HEK293T (cell line): ENCODE measurements around the gene FMO1.

Experiments used
- CTCF ChIA-PET: fragments of 350-600 bp; formaldehyde crosslinking; extraction: SDS; loops from one replicate; lab custom pipeline; 2021; ENCODE audit warnings: antibody characterized with exemption, inconsistent platforms; lab: Yijun Ruan, JAX
- POLR2A ChIA-PET: fragments of 350-600 bp; formaldehyde crosslinking; extraction: SDS; loops from one replicate; lab custom pipeline; 2020; ENCODE audit warnings: antibody characterized with exemption, inconsistent platforms; lab: Yijun Ruan, JAX
- DNase-seq: peaks from one replicate; pipeline ENCODE4 v3.0.0; 2012; ENCODE audit warnings: mixed read lengths; ENCODE audit errors: extremely low spot score
- ARNT ChIP-seq: fragments of 450-650 bp; IDR thresholded peaks from 2 replicates; pipeline ENCODE4 v1.6.1; 2017; ENCODE audit warnings: mild to moderate bottlenecking
- BHLHE40 ChIP-seq: fragments of 450-650 bp; IDR thresholded peaks from 2 replicates; pipeline ENCODE4 v1.6.1; 2016; ENCODE audit warnings: mild to moderate bottlenecking, moderate library complexity, borderline replicate concordance
- CTBP1 ChIP-seq: fragments of 450-650 bp; IDR thresholded peaks from 2 replicates; pipeline ENCODE4 v1.6.1; 2016; ENCODE audit warnings: borderline replicate concordance
- ELF4 ChIP-seq: fragments of 450-650 bp; IDR thresholded peaks from 2 replicates; pipeline ENCODE4 v1.6.1; 2017; ENCODE audit warnings: antibody characterized with exemption
- FOXA1 ChIP-seq: fragments of 450-650 bp; IDR thresholded peaks from 2 replicates; pipeline ENCODE4 v1.6.1; 2016; ENCODE audit warnings: mild to moderate bottlenecking
- FOXK2 ChIP-seq: fragments of 450-650 bp; IDR thresholded peaks from 2 replicates; pipeline ENCODE4 v1.6.1; 2016; ENCODE audit warnings: mild to moderate bottlenecking
- FOXM1 ChIP-seq: fragments of 450-650 bp; IDR thresholded peaks from 2 replicates; pipeline ENCODE4 v1.6.1; 2017; ENCODE audit warnings: mild to moderate bottlenecking, borderline replicate concordance
- HDGF ChIP-seq: fragments of 450-650 bp; IDR thresholded peaks from 2 replicates; pipeline ENCODE4 v1.6.1; 2017; ENCODE audit warnings: antibody characterized with exemption, borderline replicate concordance
- L3MBTL2 ChIP-seq: fragments of 450-650 bp; conservative IDR thresholded peaks from 2 replicates; pipeline ENCODE4 v1.6.1; 2016; ENCODE audit warnings: mild to moderate bottlenecking
- LEF1 ChIP-seq: fragments of 450-650 bp; IDR thresholded peaks from 2 replicates; pipeline ENCODE4 v1.6.1; 2017; ENCODE audit warnings: mild to moderate bottlenecking, borderline replicate concordance
- NFRKB ChIP-seq: fragments of 450-650 bp; IDR thresholded peaks from 2 replicates; pipeline ENCODE4 v1.6.1; 2016; ENCODE audit warnings: mild to moderate bottlenecking, moderate library complexity
- SP1 ChIP-seq: fragments of 450-650 bp; IDR thresholded peaks from 2 replicates; pipeline ENCODE4 v1.6.1; 2017
- SUZ12 ChIP-seq: fragments of 450-650 bp; IDR thresholded peaks from 2 replicates; pipeline ENCODE4 v1.6.1; 2016; ENCODE audit warnings: mild to moderate bottlenecking
- TARDBP ChIP-seq: fragments of 450-650 bp; IDR thresholded peaks from 2 replicates; pipeline ENCODE4 v1.6.1; 2016
- ZNF384 ChIP-seq: fragments of 450-650 bp; IDR thresholded peaks from 2 replicates; pipeline ENCODE4 v1.6.1; 2016
- TF ChIP-seq, protein P1 (sequence below): fragments of 450-650 bp; IDR thresholded peaks from 2 replicates; pipeline ENCODE4 v1.6.1; 2016

Gene FMO1

DNA sequence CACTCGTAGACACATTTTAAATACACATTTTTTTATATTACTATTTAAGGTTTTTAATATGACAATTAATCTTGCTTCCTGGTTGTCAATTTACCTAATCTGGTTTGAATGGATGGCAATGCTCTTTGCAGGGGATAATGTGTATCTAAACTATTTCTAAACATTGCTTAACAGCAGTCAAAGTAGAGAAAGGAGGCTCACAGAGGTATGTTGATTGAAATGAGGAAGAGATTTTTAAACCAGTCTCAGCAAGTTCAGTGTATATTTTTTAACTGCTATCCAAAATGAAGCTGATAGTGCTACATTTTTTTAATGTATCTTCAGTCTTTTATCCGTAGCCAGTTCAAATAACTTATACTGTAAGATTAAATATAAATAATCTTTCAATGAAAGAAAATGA, 17.4 kb downstream of the FMO1 start:
- DNase-seq = no peak
- POLR2A ChIA-PET = no interaction called here
- TF ChIP-seq TARDBP = no peak
- TF ChIP-seq HDGF = no peak
- TF ChIP-seq ELF4 = no peak
- no peak for TF ChIP-seq ARNT
- TF ChIP-seq SP1 = no peak
- no peak for TF ChIP-seq FOXK2
- TF ChIP-seq FOXA1 = no peak
- TF ChIP-seq LEF1 = no peak
- TF ChIP-seq BHLHE40 = no peak
- no peak for TF ChIP-seq SUZ12
- TF ChIP-seq, protein P1, sequence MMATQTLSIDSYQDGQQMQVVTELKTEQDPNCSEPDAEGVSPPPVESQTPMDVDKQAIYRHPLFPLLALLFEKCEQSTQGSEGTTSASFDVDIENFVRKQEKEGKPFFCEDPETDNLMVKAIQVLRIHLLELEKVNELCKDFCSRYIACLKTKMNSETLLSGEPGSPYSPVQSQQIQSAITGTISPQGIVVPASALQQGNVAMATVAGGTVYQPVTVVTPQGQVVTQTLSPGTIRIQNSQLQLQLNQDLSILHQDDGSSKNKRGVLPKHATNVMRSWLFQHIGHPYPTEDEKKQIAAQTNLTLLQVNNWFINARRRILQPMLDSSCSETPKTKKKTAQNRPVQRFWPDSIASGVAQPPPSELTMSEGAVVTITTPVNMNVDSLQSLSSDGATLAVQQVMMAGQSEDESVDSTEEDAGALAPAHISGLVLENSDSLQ = no peak
- no peak for TF ChIP-seq L3MBTL2
- TF ChIP-seq CTBP1 = no peak
- no peak for TF ChIP-seq FOXM1
- no peak for TF ChIP-seq NFRKB
- TF ChIP-seq ZNF384 = no peak
- CTCF ChIA-PET = interaction anchor here (1.3 kb wide), 1 partner anchor 14 kb away, joined by 4 read pairs; no protein-coding TSS in a partner anchor

DNA sequence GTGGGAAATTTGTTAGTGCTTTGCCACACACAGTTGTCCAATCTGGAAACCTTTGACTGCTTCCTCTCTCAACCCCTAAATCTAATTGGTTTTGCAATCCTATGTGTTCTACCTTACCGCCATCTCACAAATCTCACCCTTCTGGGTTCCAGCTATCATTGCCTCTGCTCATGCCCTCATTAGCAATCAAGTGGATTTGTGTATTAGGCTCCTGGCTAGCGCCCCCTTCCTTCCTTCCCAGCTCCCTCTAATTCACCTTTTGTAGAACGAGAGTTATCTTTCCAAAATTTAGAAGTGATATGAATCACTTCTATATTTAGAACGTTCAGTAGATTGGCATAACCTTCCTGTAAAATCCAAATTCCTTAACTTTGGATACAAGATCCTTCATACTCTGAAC, 18.6 kb downstream of the FMO1 start:
- TF ChIP-seq ZNF384 (no peak), TARDBP (no peak), CTBP1 (no peak), FOXM1 (no peak), LEF1 (no peak), NFRKB (no peak), SP1 (no peak), ARNT (no peak), FOXK2 (no peak), FOXA1 (no peak), L3MBTL2 (no peak), BHLHE40 (no peak)
- TF ChIP-seq, protein P1 = no peak
- DNase-seq = no peak
- ChIA-PET POLR2A (no interaction called here), CTCF (interaction anchor here (1.3 kb wide), 1 partner anchor 15 kb away, joined by 4 read pairs; no protein-coding TSS in a partner anchor)

DNA sequence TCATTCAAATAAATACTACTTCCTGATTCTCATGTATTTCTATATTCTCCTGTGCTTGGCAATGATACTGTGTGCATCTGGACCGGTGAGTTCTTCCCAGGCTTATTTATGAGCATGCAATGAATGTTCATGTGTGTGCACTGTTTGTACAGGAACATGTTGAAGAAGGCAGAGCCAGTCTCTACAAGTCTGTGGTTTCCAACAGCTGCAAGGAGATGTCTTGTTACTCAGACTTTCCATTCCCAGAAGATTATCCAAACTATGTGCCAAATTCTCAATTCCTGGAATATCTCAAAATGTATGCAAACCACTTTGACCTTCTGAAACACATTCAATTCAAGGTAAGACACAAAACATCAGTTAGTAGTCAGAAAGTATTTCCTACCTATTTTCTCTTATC, 19.1 kb downstream of the FMO1 start:
- ChIA-PET CTCF (no interaction called here), POLR2A (no interaction called here)
- DNase-seq = no peak
- TF ChIP-seq LEF1 (no peak), ARNT (no peak), HDGF (no peak), NFRKB (no peak)

DNA sequence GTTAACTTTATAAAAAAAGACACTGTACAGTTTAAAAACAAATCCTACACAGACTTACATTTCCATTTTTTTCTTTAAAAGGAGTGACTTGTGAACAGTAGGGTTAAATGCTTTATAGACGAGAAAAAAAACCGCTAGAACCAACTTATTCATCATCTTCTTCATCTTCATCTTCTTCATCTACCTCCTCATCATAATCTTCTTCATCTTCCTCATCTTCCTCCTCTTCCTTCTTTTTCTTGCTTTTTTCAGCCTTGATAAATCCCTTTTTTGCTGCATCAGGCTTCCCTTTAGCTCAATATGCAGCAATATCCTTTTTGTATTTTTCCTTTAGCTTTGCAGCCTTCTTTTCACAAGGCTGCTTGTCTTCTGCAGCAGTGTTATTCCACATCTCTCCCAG, 22.5 kb downstream of the FMO1 start:
- DNase-seq = no peak
- ChIA-PET CTCF (interaction anchor here (0.7 kb wide), 1 partner anchor 9 kb away, joined by 3 read pairs; no protein-coding TSS in a partner anchor), POLR2A (no interaction called here)
- TF ChIP-seq ELF4 (no peak), FOXM1 (no peak), FOXA1 (no peak), L3MBTL2 (no peak), HDGF (no peak), BHLHE40 (no peak), FOXK2 (no peak), TARDBP (no peak), NFRKB (no peak), SP1 (no peak), SUZ12 (no peak), LEF1 (no peak)
- TF ChIP-seq, protein P1 = no peak

DNA sequence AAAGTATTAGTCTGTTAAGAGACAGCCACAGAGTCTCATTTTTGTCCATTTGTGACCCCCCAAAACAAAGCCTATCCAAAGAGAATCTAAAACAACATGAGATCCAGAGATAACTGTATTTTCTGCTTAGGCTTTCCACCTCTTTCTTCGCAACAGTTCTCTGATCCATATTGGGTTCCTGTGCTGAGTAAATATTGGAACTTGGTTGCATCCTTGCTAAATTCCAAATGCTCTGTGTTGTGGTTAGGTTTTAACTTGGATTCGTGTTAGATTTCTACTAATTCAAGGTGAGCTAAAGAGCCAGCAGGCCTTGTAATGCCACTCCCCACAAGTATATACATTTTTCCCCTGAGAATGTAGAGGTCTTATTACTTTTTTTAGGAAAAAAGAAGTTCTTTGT, 29.2 kb downstream of the FMO1 start:
- ChIA-PET POLR2A (no interaction called here), CTCF (no interaction called here)
- no peak for DNase-seq
- TF ChIP-seq ZNF384 (no peak), NFRKB (no peak), ARNT (no peak), TARDBP (no peak), FOXK2 (no peak), SP1 (no peak), LEF1 (no peak), FOXM1 (no peak), ELF4 (no peak), L3MBTL2 (no peak), SUZ12 (no peak), CTBP1 (no peak), FOXA1 (no peak), HDGF (no peak)
- TF ChIP-seq, protein P1 = no peak

DNA sequence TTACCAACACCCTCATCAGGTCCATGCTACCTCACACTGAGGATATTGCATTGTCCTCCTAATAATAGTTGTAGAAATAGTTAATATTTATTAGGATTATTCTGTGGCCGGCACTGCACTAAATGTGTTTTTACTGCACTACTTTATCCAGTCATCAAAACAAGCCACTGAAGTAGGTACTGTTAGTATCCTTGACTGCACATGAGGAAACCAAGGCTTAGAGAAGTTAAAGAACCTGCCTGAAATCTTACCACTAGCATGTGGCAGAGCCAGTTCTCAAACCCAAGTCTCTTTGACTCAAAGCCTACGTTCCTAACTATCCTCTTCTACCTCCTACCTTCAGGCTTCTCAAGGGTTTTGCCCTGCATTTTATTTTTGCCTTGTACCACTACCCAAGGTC, 30.9 kb downstream of the FMO1 start:
- POLR2A ChIA-PET = no interaction called here
- DNase-seq = no peak
- no peak for TF ChIP-seq FOXK2
- CTCF ChIA-PET = interaction anchor here (0.6 kb wide), 1 partner anchor 8 kb away, joined by 3 read pairs; no protein-coding TSS in a partner anchor
